ENCODE data around the gene RBL2.

RBL2 gene

DNA sequence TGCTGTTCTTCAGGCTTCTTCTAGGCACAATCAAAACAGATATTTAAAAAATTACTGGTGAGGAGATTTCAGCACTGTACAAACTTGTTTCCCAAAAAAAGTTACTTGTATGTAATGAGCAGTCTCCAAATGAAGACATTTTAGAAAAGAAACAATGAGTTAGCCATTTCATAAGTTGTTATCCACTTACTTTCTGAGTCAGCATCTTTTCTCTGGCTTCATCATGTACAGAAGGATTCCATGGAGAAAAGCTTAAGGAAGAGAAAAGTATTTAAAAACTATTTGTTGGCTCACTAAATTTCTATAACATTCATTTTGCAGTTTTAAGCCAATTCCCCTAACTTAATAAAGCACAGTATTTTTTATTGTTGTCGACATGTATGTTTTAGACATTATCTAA is 58.2 kb downstream of the RBL2 start:
- in situ Hi-C loops (cut with MboI; ENCODE audit: low pct_unique_long_range_greater_than_20kb, low sequenced_read_pairs, unreplicated experiment) = no loop called here
- DNase-seq (ENCODE audit: low spot score) = no peak
- TF ChIP-seq, protein P1, sequence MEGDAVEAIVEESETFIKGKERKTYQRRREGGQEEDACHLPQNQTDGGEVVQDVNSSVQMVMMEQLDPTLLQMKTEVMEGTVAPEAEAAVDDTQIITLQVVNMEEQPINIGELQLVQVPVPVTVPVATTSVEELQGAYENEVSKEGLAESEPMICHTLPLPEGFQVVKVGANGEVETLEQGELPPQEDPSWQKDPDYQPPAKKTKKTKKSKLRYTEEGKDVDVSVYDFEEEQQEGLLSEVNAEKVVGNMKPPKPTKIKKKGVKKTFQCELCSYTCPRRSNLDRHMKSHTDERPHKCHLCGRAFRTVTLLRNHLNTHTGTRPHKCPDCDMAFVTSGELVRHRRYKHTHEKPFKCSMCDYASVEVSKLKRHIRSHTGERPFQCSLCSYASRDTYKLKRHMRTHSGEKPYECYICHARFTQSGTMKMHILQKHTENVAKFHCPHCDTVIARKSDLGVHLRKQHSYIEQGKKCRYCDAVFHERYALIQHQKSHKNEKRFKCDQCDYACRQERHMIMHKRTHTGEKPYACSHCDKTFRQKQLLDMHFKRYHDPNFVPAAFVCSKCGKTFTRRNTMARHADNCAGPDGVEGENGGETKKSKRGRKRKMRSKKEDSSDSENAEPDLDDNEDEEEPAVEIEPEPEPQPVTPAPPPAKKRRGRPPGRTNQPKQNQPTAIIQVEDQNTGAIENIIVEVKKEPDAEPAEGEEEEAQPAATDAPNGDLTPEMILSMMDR (IDR thresholded peaks at IDR 0.05; ENCODE audit: extremely low read depth, insufficient read depth, missing control alignments) = no peak

DNA sequence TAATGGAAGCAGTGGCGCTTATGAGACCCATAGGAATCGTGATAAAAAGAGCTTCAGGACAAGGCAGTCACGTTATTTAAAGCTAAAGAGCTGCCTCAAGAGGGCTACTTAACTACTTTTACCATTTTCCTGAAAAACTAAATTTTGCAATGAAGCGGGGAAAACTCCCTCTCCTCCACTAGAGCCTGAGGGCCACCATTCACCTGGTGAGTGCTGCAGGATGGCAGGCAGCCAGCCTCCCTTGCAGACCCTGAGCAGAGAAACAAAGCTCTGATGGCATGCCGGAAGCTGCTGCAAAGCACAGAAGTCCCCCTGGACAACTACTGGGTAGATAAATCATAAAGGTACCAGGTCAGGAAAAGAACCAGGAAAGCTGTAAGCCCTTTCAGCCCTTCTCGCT is 60.4 kb downstream of the RBL2 start:
- TF ChIP-seq, protein P1 (IDR thresholded peaks at IDR 0.05; ENCODE audit: extremely low read depth, insufficient read depth, missing control alignments) = no peak
- in situ Hi-C loops (cut with MboI; ENCODE audit: low pct_unique_long_range_greater_than_20kb, low sequenced_read_pairs, unreplicated experiment) = no loop called here

DNA sequence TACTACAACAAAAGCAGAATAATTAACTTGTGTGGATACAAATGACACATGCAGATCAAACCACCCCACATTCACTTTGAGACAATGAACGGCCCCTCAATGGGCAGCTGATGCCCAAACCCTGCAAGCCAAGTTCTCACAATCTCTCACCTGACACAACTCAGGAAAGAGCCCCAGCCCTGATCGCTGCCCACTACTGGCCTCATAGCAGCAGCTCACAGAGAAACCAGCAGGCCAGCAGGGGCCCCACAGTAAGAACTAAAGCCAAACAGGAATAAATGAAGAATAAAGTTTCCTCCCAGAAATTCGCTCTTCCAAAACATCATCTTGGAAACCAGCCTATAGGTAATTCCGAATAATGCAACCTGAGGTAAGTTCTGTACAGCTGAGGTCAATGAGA is 61.1 kb downstream of the RBL2 start:
- no peak for DNase-seq (ENCODE audit: low spot score)
- in situ Hi-C loops (cut with MboI; ENCODE audit: low pct_unique_long_range_greater_than_20kb, low sequenced_read_pairs, unreplicated experiment) = no loop called here
- TF ChIP-seq, protein P1 (IDR thresholded peaks at IDR 0.05; ENCODE audit: extremely low read depth, insufficient read depth, missing control alignments) = no peak

More for the DNA sequence above, 60.4 kb downstream of the RBL2 start:
- no peak for DNase-seq (ENCODE audit: low spot score)

DNA sequence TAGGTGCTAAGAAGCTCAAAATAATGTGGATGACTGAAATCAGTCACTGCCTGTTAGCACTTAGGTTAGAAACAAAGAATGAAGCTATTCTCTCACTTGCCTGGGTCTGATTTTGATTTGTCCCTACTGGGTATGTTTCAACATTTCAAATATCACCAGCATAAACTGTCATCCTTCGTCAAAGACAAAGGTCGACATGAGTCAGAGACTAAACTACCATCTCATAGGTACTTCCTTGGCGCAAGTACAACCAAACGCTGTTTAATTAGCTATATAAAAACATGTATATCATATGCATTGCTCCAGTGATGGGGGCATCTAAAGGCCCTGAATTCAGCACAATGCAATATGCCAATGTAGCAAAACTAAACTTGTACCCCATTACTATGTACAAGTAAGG is 64.7 kb downstream of the RBL2 start:
- TF ChIP-seq, protein P1 (IDR thresholded peaks at IDR 0.05; ENCODE audit: extremely low read depth, insufficient read depth, missing control alignments) = no peak
- in situ Hi-C loops (cut with MboI; ENCODE audit: low pct_unique_long_range_greater_than_20kb, low sequenced_read_pairs, unreplicated experiment) = no loop called here
- DNase-seq (ENCODE audit: low spot score) = no peak

DNA sequence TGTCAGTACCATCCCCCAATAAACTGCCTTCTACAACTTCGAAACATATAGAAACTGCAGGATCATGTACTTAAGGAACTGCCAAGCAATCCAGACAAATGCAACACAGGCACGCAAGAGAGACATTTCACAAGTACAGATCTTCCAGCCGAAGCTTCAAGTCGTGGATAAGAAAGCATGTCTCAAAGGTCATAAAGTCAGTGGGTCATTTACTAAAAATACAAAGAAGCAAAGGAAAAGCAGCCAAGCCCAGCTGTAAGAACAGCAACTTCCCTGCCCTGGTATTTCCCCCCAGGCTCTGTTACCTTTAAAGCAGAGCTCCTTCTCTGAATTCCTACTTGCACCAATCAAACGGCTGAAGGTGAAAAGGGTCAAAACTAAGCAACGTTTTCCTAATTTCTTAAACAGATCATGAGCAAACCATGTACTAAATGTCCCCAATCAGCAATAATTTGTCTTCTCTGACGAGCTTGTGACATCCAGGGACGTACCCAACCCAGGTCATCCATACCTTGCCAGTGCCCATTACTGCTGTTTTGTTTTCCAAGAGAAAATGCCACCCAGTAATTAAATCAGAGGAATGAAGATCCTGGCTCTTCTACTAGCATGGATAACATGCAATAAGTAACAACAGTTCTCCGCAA is 67.1 kb downstream of the RBL2 start:
- TF ChIP-seq, protein P1 (IDR thresholded peaks at IDR 0.05; ENCODE audit: extremely low read depth, insufficient read depth, missing control alignments) = no peak
- in situ Hi-C loops (cut with MboI; ENCODE audit: low pct_unique_long_range_greater_than_20kb, low sequenced_read_pairs, unreplicated experiment) = no loop called here
- no peak for DNase-seq (ENCODE audit: low spot score)

DNA sequence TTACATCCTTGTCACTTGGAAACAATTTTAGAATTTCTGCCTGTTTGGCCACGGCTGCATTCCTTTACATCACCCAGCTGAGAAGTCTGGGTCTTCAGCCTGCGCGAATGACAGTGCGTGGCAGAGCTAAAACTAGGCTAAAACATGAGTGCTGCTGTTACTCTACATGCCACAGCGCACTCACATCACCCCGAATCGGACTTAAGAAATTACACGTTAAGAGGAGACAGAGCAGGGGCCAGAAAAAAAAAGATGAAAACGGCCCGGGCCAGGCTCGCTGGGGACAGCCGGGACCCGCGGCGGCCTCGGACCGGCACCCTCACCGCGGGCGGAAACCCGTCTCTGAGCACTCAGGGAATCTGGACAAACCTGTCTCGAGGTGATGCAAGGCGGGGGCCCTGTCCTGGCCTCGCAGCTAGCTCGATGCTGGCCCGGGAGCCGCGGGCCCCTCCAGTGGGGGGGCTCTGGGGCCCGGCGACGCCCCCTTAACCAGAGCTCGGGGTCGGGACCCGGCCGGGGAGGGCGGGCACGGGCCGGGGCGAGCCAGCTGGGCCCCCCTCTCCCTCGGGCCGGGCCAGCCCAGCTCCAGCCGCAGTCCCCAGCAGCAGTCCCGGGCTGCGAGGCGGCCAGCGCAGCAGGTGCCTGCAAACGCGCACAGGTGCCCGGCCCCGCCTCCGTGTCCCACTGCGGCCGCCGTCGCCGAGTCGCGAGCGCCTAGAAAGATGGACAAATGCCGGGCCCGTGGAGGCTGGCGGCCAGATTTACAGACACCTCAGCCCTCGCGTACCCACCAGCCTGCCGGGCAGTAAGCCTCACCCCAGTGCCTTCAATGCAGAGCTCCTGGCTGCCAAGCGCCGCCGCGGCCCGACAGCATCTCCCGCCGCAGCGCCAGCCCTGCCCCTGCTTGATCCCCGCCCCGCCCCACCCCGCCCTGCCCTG is 68.3 kb downstream of the RBL2 start, which contains the start of gene AKTIP:
Gene AKTIP (minus strand): TSS at position 879 of the 939 bp plus-strand sequence. CDS start 2,950 bp downstream, outside the sequence.
- TF ChIP-seq, protein P1 (IDR thresholded peaks at IDR 0.05; ENCODE audit: extremely low read depth, insufficient read depth, missing control alignments) = no peak
- in situ Hi-C loops (cut with MboI; ENCODE audit: low pct_unique_long_range_greater_than_20kb, low sequenced_read_pairs, unreplicated experiment) = no loop called here
- DNase-seq (ENCODE audit: low spot score) = peak; percentile 67

Measured in GM13977 (cell line).